Right atrium auricular region (tissue), 2 donors: ENCODE measurements around the gene B3GALT6. TPM values are rescaled to one million over a fixed set of nuclear protein-coding genes. Genes with fewer than 3 reads are reported as not detected.

Experiments
- DNase-seq: peaks from one replicate; pipeline ENCODE4 v3.0.0-alpha.2; 2019; ENCODE audit warnings: low spot score
- H3K27ac ChIP-seq, 2 donors: fragments of 200-600 bp; sonication (generic); 1 replicate in 1 of 2; 2 replicates in 1 of 2; pipeline ENCODE4 v1.5.1; 2016 to 2019
- H3K27me3 ChIP-seq, 2 donors: fragments of 200-600 bp; sonication (generic); one replicate each; pipeline versions ENCODE4 v1.5.1 to v1.6.0; 2017 to 2019
- H3K36me3 ChIP-seq: fragments of 200-600 bp; sonication (generic); one replicate; pipeline ENCODE4 v1.5.1; 2016
- H3K4me1 ChIP-seq, 2 donors: fragments of 200-600 bp; sonication (generic); one replicate each; pipeline versions ENCODE4 v1.5.1 to v1.6.0; 2017 to 2019
- H3K4me3 ChIP-seq, 2 donors: fragments of 200-600 bp; sonication (generic); 1 replicate in 1 of 2; 2 replicates in 1 of 2; pipeline ENCODE4 v1.5.1; 2017 to 2019; ENCODE audit warnings: mild to moderate bottlenecking in 1 of 2, moderate library complexity in 1 of 2
- H3K9me3 ChIP-seq, 2 donors: fragments of 200-600 bp; sonication (generic); one replicate each; pipeline ENCODE4 v1.5.1; 2019
- total RNA-seq, 2 donors: library from RNA; depleted of rRNA; stranded (reverse); fragments of >200 nt; gene quantifications; one replicate each; pipeline ENCODE4 v1.1.0, GENCODE V29; 2016
- TF ChIP-seq, protein P1 (sequence below), 2 donors: fragments of 200-600 bp; sonication (generic); IDR thresholded peaks; one replicate each; pipeline ENCODE4 v1.5.1; 2019; ENCODE audit warnings: antibody characterized with exemption in 2 of 2

B3GALT6 gene
- total RNA-seq, 2 donors from 2014 or later = 16.1 to 19.7 TPM

DNA sequence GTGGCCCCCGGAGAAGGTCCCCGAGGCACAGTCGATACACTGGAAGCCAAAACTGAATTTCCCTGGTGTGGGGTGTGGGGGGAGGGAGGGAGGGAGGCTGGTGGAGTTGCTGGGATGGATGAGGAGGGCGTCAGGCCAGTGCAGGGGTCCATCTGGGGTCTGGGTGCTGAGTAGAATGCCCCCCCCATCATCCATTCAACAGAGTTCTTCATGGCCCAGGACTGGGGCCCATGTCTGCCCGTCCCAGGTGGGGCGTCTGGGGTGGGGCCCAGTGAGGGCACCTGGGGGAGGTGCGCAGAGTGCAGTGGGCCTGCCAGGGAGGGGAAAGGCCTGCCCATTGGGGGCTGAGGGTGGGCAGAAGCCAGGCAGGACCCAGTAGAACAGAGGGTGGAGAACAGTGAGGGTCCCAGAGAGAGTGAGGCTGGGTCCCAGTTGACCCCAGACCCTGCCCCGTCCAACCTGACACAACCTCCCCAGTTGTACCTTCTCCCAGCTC lies 27.6 kb upstream of the B3GALT6 start:
- H3K27ac ChIP-seq = no peak overlapping the region
- no peaks in the 10 kb centered on the region for H3K36me3 ChIP-seq
- DNase-seq = no peak
- TF ChIP-seq, protein P1, sequence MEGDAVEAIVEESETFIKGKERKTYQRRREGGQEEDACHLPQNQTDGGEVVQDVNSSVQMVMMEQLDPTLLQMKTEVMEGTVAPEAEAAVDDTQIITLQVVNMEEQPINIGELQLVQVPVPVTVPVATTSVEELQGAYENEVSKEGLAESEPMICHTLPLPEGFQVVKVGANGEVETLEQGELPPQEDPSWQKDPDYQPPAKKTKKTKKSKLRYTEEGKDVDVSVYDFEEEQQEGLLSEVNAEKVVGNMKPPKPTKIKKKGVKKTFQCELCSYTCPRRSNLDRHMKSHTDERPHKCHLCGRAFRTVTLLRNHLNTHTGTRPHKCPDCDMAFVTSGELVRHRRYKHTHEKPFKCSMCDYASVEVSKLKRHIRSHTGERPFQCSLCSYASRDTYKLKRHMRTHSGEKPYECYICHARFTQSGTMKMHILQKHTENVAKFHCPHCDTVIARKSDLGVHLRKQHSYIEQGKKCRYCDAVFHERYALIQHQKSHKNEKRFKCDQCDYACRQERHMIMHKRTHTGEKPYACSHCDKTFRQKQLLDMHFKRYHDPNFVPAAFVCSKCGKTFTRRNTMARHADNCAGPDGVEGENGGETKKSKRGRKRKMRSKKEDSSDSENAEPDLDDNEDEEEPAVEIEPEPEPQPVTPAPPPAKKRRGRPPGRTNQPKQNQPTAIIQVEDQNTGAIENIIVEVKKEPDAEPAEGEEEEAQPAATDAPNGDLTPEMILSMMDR (IDR thresholded peaks at IDR 0.05) = no peak
- H3K4me3 ChIP-seq = no peak overlapping the region
- peaks cover 0 to 36% of the 10 kb centered on the region in 2 donors for H3K4me1 ChIP-seq
- H3K9me3 ChIP-seq = no peaks in the 10 kb centered on the region
- peaks cover 6 to 8% of the 10 kb centered on the region in 2 donors for H3K27me3 ChIP-seq

DNA sequence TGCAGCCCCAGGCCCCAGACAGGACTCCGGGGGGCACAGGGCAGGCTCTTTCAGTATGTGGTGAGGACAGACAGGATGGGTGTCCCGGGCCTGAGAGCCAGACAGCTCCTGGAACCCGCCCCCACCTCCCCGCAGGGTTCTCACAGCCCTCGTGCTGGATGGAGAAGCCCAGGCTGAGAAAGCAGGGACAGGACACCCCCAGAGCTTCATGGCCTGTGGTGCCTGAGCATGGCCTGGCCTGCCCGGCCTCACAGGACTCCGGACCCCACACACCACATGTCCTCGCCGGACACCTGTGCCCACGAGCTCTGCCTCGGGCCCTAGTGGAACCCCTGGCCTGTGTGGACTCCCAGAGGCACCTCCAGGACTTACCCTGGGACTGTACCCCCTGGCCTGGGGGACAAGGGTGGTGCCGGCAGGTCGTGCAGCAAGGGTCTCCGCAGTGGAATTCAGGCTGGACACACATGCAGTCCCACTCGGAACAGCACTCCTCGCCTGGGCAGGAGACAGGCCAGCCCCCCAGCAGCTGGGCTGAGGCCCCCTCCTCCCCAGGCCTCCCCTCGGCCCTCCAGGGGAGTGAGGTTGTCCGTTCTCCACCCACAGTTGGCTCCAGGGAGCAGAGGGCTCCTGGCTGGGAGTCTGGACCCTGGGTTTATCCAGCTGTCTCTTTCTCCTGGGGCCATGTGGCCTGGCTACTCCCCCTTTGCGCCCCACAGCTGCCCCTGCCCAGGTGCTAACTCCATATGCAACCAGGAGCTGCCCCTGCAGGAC lies 26.9 kb upstream of the B3GALT6 start:
- H3K4me3 ChIP-seq = no peak overlapping the region
- H3K36me3 ChIP-seq = no peaks in the 10 kb centered on the region
- TF ChIP-seq, protein P1 (IDR thresholded peaks at IDR 0.05) = no peak
- peaks cover 6 to 8% of the 10 kb centered on the region in 2 donors for H3K27me3 ChIP-seq
- DNase-seq = no peak
- no peaks in the 10 kb centered on the region for H3K9me3 ChIP-seq
- H3K27ac ChIP-seq = no peak overlapping the region
- H3K4me1 ChIP-seq = peaks cover 0 to 36% of the 10 kb centered on the region in 2 donors

- Histone ChIP-seq H3K4me3 (peak overlapping the region in 1 of 2 donors; percentile 37), H3K27me3 (peaks cover 6 to 8% of the 10 kb centered on the region in 2 donors), H3K27ac (no peak overlapping the region), H3K9me3 (no peaks in the 10 kb centered on the region), H3K36me3 (no peaks in the 10 kb centered on the region), H3K4me1 (peaks cover 0 to 32% of the 10 kb centered on the region in 2 donors)
- DNase-seq = no peak
- TF ChIP-seq, protein P1 (IDR thresholded peaks at IDR 0.05) = no peak
Measured at GRCh38 chr1:1205769-1206375, 26.2 kb upstream of the B3GALT6 start.

GRCh38 chr1:1206376-1206965 lies 25.6 kb upstream of the B3GALT6 start, which contains the start of gene TNFRSF18:
Gene TNFRSF18 (minus strand): TSS chr1:1206592. CDS start chr1:1206571, 21 bp downstream.
- H3K36me3 ChIP-seq = no peaks in the 10 kb centered on the region
- peaks cover 0 to 26% of the 10 kb centered on the region in 2 donors for H3K4me1 ChIP-seq
- DNase-seq = no peak
- no peak within 1 kb of the TSS for H3K27ac ChIP-seq
- H3K9me3 ChIP-seq = no peaks in the 10 kb centered on the region
- TF ChIP-seq, protein P1 (IDR thresholded peaks at IDR 0.05) = no peak
- peaks cover 6 to 8% of the 10 kb centered on the region in 2 donors for H3K27me3 ChIP-seq
- H3K4me3 ChIP-seq = peak within 1 kb of the TSS in 1 of 2 donors; percentile 37

DNA sequence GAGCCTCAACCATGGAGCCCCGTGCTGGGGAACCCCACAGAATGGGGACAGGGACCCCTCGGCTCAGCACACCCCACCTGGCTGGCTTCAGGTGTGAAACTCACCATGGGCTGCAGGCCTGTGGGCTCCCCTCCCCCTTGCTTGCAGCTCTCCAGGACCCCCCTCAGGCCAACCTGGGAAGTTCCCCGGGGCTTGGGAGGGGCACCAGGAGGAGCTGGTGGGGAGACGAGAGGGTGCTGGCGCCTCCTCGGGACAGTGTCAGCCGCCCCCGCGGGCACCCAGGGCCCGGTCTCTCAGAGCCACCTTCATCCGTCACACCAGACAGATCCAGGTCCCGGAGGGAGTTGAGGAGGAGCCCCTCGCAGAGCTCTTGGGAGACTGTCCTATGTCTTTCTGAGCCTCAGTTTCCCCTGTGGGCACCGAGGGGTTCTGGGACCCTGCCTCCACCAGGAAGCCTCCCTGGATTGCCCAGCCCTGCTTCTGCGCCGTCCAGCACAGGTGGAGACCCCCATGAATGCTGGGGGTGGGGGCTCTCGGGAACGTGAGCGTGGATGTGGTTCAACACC lies 25.0 kb upstream of the B3GALT6 start:
- H3K4me1 ChIP-seq = peaks cover 0 to 30% of the 10 kb centered on the region in 2 donors
- H3K9me3 ChIP-seq = no peaks in the 10 kb centered on the region
- peaks cover 6 to 8% of the 10 kb centered on the region in 2 donors for H3K27me3 ChIP-seq
- H3K4me3 ChIP-seq = no peak overlapping the region
- TF ChIP-seq, protein P1 (IDR thresholded peaks at IDR 0.05) = no peak
- no peak overlapping the region for H3K27ac ChIP-seq
- DNase-seq = no peak
- H3K36me3 ChIP-seq = no peaks in the 10 kb centered on the region
